Nephron progenitor cell (in vitro differentiated cells): ENCODE results near the gene ABCA2.

Source experiments
- DNase-seq: peaks from one replicate; pipeline ENCODE4 v3.0.0; 2021
- H3K27ac Mint-ChIP-seq: 2 replicates; pipeline ENCODE4 v1.8.0; 2021; ENCODE audit warnings: mild to moderate bottlenecking, moderate library complexity, mixed read lengths
- H3K27me3 Mint-ChIP-seq: 2 replicates; pipeline ENCODE4 v1.8.0; 2021; ENCODE audit warnings: mild to moderate bottlenecking, low read depth, mixed read lengths; ENCODE audit not compliant: poor library complexity
- H3K36me3 Mint-ChIP-seq: 2 replicates; pipeline ENCODE4 v1.8.0; 2021; ENCODE audit warnings: low read depth, mixed read lengths
- H3K4me1 Mint-ChIP-seq: 2 replicates; pipeline ENCODE4 v1.8.0; 2021; ENCODE audit warnings: mixed read lengths
- H3K4me3 Mint-ChIP-seq: 2 replicates; pipeline ENCODE4 v1.8.0; 2021; ENCODE audit warnings: mild to moderate bottlenecking, moderate library complexity, mixed read lengths
- H3K9me3 Mint-ChIP-seq: 2 replicates; pipeline ENCODE4 v1.8.0; 2021; ENCODE audit warnings: mild to moderate bottlenecking, moderate library complexity, mixed read lengths
- TF ChIP-seq, protein P1 (sequence below): fragments of 200-600 bp; sonication (generic); IDR thresholded peaks from 2 replicates; pipeline ENCODE4 v1.5.0; 2021; ENCODE audit warnings: antibody characterized with exemption

ABCA2 gene

DNA sequence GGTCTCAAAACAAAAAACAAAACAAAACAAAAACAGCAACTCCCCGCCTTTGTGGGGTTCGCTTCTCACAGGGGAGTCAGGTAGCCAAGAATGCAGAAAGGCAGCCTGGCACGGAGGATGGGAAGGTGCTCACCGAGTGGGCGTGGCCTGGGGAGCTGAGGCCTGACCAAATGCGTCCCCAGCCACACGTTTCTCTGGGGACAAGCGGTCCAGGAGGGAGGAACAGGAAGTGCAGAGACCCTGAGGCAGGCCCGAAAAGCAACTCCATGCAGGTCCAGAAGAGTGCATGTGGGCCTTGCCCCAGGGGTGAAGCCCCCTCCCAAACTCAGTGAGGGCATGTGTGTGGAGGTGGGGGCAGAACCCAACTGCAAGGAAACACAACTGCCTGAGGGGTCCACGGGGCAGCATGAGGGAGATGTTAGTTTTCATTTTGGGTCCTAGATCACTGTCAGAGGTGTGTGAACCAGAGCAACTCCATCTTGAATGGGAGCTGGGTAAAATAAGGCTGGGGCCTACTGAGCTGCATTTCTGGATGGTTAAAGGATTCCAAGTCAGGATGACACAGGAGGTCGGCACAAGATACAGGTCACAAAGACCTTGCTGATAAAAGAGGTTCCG lies 46.7 kb upstream of the ABCA2 start:
- no peaks in the 10 kb centered on the region for H3K36me3 Mint-ChIP-seq
- no peak overlapping the region for H3K27ac Mint-ChIP-seq
- TF ChIP-seq, protein P1, sequence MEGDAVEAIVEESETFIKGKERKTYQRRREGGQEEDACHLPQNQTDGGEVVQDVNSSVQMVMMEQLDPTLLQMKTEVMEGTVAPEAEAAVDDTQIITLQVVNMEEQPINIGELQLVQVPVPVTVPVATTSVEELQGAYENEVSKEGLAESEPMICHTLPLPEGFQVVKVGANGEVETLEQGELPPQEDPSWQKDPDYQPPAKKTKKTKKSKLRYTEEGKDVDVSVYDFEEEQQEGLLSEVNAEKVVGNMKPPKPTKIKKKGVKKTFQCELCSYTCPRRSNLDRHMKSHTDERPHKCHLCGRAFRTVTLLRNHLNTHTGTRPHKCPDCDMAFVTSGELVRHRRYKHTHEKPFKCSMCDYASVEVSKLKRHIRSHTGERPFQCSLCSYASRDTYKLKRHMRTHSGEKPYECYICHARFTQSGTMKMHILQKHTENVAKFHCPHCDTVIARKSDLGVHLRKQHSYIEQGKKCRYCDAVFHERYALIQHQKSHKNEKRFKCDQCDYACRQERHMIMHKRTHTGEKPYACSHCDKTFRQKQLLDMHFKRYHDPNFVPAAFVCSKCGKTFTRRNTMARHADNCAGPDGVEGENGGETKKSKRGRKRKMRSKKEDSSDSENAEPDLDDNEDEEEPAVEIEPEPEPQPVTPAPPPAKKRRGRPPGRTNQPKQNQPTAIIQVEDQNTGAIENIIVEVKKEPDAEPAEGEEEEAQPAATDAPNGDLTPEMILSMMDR: no peak
- peaks cover 20% of the 10 kb centered on the region for H3K4me1 Mint-ChIP-seq
- no peak for DNase-seq
- H3K27me3 Mint-ChIP-seq: peaks cover 64% of the 10 kb centered on the region
- no peaks in the 10 kb centered on the region for H3K9me3 Mint-ChIP-seq
- no peak overlapping the region for H3K4me3 Mint-ChIP-seq

DNA sequence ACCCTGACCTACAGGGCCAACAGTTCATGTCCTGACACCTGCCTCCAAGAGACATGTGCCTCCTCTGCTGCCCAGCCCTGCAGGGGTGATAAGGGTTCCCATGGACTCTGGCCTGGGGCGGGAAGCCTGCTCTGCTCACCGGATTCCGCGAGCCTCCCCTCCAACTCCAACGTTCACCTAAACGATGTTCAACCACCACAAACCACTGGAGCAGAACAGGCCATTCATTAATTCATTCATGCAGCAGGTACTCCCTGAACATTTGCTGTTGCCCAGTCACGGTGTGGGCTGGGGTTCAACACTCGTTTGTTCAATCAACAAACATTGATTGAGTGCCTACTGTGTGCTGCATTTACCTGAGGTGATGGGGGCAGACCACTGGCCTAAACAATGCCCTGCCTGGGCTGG lies 46.0 kb upstream of the ABCA2 start:
- H3K4me1 Mint-ChIP-seq: peaks cover 20% of the 10 kb centered on the region
- no peak overlapping the region for H3K27ac Mint-ChIP-seq
- H3K27me3 Mint-ChIP-seq: peaks cover 56% of the 10 kb centered on the region
- no peaks in the 10 kb centered on the region for H3K36me3 Mint-ChIP-seq
- no peaks in the 10 kb centered on the region for H3K9me3 Mint-ChIP-seq
- H3K4me3 Mint-ChIP-seq: no peak overlapping the region
- DNase-seq: no peak
- TF ChIP-seq, protein P1: no peak

DNA sequence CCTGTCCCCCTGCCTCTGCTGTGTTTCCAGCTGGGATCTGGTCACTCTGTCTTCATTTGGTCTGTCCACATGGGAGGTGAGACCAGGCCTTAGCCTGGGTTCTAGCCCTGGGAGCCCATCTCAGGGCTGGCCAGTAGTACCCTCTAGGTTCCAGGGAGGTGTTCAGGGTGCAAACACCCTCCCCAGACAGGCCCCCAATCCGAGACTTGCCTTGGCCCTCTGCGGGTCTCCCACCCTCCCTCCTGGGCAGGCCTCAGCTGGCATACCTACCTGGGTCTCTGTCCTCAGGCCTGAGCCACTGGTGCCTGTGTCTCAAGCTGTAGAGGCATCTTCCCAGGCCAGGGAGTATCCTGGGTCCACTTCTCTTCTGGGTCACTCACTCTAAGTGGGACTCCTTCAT lies 43.2 kb upstream of the ABCA2 start:
- DNase-seq: no peak
- Mint-ChIP-seq H3K4me3 (peak overlapping the region; percentile 79), H3K27ac (no peak overlapping the region), H3K36me3 (no peaks in the 10 kb centered on the region), H3K27me3 (peaks cover 40% of the 10 kb centered on the region), H3K4me1 (peaks cover 19% of the 10 kb centered on the region), H3K9me3 (no peaks in the 10 kb centered on the region)
- TF ChIP-seq, protein P1: no peak

DNA sequence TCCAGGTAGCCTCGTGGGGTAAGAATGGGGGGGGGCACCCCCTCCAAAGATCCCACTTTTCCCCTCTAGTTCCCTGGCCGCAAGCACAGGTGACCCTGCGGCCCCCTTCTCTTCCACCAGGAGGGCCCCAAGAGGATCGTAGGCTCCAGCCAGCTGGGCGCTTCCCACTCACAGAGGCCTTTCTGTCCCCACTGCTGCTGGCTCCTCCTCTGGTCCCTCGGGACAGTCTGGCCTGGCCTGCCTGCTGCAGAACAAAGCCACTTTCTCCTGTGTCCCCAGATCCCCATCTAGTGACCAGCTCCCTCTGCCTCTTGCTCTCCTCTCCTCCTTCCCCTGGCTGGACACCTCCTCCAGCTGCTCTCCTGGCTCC lies 42.9 kb upstream of the ABCA2 start:
- Mint-ChIP-seq H3K27me3 (peaks cover 36% of the 10 kb centered on the region), H3K27ac (no peak overlapping the region), H3K36me3 (no peaks in the 10 kb centered on the region), H3K9me3 (no peaks in the 10 kb centered on the region), H3K4me1 (peaks cover 19% of the 10 kb centered on the region), H3K4me3 (peak overlapping the region; percentile 79)
- TF ChIP-seq, protein P1: peak; percentile 19
- peak; percentile 54 for DNase-seq

DNA sequence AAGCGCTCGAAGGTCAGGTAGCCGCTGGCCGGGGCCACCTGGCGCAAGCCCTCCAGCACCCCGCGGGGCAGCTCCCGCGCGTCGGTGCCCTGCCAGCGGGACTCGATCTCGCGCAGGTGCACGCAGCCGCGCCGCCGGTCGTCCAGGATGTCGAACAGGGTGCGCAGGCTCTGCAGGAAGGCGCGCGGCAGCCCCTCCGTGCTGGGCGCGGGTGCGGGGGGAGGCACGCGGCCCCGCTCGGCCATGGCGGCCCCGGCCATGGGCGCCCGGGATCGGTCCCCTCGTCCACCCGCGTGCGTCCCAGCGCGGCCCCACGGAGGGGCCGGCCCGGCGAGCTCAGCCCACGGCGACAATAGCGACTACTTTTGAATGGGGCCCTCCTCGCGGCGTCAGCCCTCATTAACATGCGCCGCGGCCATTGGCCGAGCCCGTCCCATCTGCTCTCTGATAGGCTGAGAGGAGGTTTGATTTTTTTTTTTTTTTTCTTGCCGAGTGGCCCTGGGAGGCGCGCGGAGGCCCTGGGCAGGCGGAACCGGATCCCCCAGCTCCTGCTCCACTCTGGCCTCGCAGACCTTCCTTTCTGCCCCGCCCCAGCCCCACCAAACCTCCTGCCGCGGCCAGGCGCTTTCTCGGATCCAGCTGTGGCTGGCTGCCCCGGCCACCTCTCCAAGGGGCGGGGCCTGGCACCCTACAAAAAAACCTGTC lies 42.3 kb upstream of the ABCA2 start, which contains the start of gene SAPCD2:
Gene SAPCD2, minus strand, starts transcription at position 357 of the 705 bp plus-strand sequence. Its CDS starts 97 bp downstream, at position 260.
- Mint-ChIP-seq H3K36me3 (no peaks in the 10 kb centered on the region), H3K27me3 (peaks cover 31% of the 10 kb centered on the region), H3K4me1 (peaks cover 19% of the 10 kb centered on the region), H3K27ac (no peak within 1 kb of the TSS), H3K4me3 (peak within 1 kb of the TSS; percentile 79), H3K9me3 (no peaks in the 10 kb centered on the region)
- TF ChIP-seq, protein P1: no peak
- DNase-seq: peak; percentile 89
